Endothelial cell (in vitro differentiated cells): ENCODE measurements around the gene NF1. TPM values are rescaled to one million over a fixed set of nuclear protein-coding genes. Genes with fewer than 3 reads are reported as not detected.
"Not testable (repeated sequence)": the region's sequence is repeated elsewhere in the genome, so short reads cannot be mapped to it uniquely, and the experiment has no call there.

Source experiments
- DNase-seq: peaks from one replicate; pipeline ENCODE4 v3.0.0; 2021; ENCODE audit warnings: low spot score
- H3K27ac Mint-ChIP-seq: one replicate; pipeline ENCODE4 v1.8.0; 2021; ENCODE audit warnings: mixed read lengths, inconsistent platforms; ENCODE audit not compliant: unreplicated experiment
- H3K27me3 Mint-ChIP-seq: one replicate; pipeline ENCODE4 v1.8.0; 2021; ENCODE audit warnings: mild to moderate bottlenecking, moderate library complexity, mixed read lengths, inconsistent platforms; ENCODE audit not compliant: unreplicated experiment
- H3K36me3 Mint-ChIP-seq: one replicate; pipeline ENCODE4 v1.8.0; 2021; ENCODE audit warnings: mild to moderate bottlenecking, low read depth, mixed read lengths, inconsistent platforms; ENCODE audit not compliant: unreplicated experiment
- H3K4me1 Mint-ChIP-seq: one replicate; pipeline ENCODE4 v1.8.0; 2021; ENCODE audit warnings: mild to moderate bottlenecking, mixed read lengths, inconsistent platforms; ENCODE audit not compliant: unreplicated experiment
- H3K4me3 Mint-ChIP-seq: one replicate; pipeline ENCODE4 v1.8.0; 2021; ENCODE audit warnings: mild to moderate bottlenecking, mixed read lengths, inconsistent platforms; ENCODE audit not compliant: unreplicated experiment
- H3K9me3 Mint-ChIP-seq: one replicate; pipeline ENCODE4 v1.8.0; 2021; ENCODE audit warnings: mixed read lengths, inconsistent platforms; ENCODE audit not compliant: unreplicated experiment
- CTCF ChIP-seq: fragments of 200-600 bp; sonication (generic); IDR thresholded peaks from one replicate; pipeline ENCODE4 v1.5.0; 2021; ENCODE audit warnings: antibody characterized with exemption; ENCODE audit not compliant: unreplicated experiment
- total RNA-seq: library from RNA; stranded (reverse); fragmentation: NEBNext Ultra II Directional; extraction: Animal tissue kit (Norgen Biotek cat#: 25700); gene quantifications from one replicate; pipeline ENCODE4 v1.2.1, GENCODE V29; 2021; ENCODE audit not compliant: unreplicated experiment

The NF1 gene
- total RNA-seq, 1 donor from 2014 or later: 52.7 TPM

- Mint-ChIP-seq H3K27ac (no peak overlapping the region), H3K36me3 (peaks cover 10% of the 10 kb centered on the region), H3K27me3 (no peaks in the 10 kb centered on the region), H3K4me1 (no peaks in the 10 kb centered on the region), H3K4me3 (no peak overlapping the region), H3K9me3 (no peaks in the 10 kb centered on the region)
- no peak for TF ChIP-seq CTCF
- DNase-seq: no peak
Measured at GRCh38 chr17:31374503-31374902, 279.7 kb downstream of the NF1 start.

DNA sequence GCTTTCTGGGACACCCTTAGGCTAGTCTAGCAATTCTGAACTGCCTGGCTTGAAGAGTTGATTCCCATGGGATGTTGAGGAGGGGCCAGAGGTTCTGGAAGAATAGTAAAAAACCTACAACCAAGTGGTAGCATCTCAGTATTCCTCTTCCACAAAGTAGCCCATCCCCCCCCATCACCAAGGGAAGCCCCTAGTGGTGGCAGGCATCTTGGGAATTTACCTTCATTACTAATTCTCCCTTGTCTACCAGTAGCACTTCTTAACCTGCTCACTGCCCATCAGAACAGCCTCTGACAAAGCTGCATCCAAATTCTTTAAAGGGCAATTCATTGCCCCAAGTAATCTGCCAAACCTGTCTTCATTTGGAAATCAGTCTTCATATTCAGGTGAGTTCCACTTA lies 283.9 kb downstream of the NF1 start:
- H3K36me3 Mint-ChIP-seq: peaks cover 14% of the 10 kb centered on the region
- DNase-seq: no peak
- no peaks in the 10 kb centered on the region for H3K9me3 Mint-ChIP-seq
- H3K27me3 Mint-ChIP-seq: no peaks in the 10 kb centered on the region
- H3K27ac Mint-ChIP-seq: no peak overlapping the region
- H3K4me3 Mint-ChIP-seq: no peak overlapping the region
- TF ChIP-seq CTCF: no peak
- H3K4me1 Mint-ChIP-seq: no peaks in the 10 kb centered on the region

DNA sequence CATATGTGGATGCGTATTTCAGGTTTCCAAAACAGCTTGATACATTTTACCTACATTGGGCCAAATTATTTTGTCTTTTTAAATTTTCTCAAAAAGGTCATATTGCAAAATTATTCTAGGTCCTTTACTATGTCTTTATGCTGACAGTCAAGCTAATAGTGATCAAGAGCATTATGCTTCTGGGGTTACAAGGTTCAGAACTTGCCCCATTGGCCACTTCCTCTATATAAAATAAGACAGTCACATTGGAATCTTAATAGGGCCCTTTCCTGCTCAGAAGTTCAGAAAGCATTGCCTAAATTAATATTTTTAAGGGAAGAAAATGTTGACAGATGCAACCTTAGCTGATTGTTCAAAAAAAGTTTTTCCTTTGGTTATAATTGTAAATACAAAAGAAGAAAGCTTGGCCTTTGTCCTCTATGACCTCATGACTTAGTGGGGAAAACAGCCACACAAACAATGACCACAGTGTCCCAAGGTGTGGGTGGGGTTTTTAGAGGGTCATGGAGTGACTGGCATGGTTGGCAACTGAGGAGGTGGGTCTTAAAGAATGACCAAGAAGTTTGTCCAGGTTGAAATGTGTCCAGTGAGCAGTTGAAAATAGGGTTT lies 284.9 kb downstream of the NF1 start:
- Mint-ChIP-seq H3K27ac (no peak overlapping the region), H3K27me3 (no peaks in the 10 kb centered on the region), H3K36me3 (peaks cover 7% of the 10 kb centered on the region), H3K4me1 (no peaks in the 10 kb centered on the region), H3K4me3 (no peak overlapping the region), H3K9me3 (no peaks in the 10 kb centered on the region)
- no peak for TF ChIP-seq CTCF
- DNase-seq: no peak

GRCh38 chr17:31381165-31381668 lies 286.4 kb downstream of the NF1 start:
- no peak for DNase-seq
- no peak for TF ChIP-seq CTCF
- H3K36me3 Mint-ChIP-seq: peaks cover 7% of the 10 kb centered on the region
- peaks cover 2% of the 10 kb centered on the region for H3K27me3 Mint-ChIP-seq
- H3K4me1 Mint-ChIP-seq: peaks cover 3% of the 10 kb centered on the region
- H3K9me3 Mint-ChIP-seq: no peaks in the 10 kb centered on the region
- no peak overlapping the region for H3K27ac Mint-ChIP-seq
- H3K4me3 Mint-ChIP-seq: no peak overlapping the region

GRCh38 chr17:31382668-31383275 lies 288.0 kb downstream of the NF1 start:
- H3K27me3 Mint-ChIP-seq, H3K4me3 Mint-ChIP-seq, H3K27ac Mint-ChIP-seq, H3K4me1 Mint-ChIP-seq, H3K36me3 Mint-ChIP-seq, H3K9me3 Mint-ChIP-seq, DNase-seq: not testable (repeated sequence)

DNA sequence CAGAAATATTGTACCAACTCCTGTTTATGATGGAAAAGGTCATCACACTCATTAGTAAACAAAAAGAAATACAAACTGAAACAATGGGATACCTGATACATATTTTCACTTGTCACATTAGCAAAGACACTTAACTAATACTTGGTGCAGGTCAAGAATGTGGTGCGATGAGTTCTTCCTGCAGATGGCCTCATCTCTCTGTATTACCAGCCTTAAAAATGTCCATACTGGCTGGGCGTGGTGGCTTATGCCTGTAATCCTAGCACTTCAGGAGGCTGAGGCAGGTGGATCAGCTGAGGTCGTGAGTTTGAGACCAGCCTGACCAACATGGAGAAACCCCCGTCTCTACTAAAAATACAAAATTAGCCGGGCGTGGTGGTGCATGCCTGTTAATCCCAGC lies 288.7 kb downstream of the NF1 start:
- not testable (repeated sequence) for DNase-seq

More for the DNA sequence above, 288.7 kb downstream of the NF1 start:
- not testable (repeated sequence) for H3K36me3 Mint-ChIP-seq, H3K27ac Mint-ChIP-seq, H3K9me3 Mint-ChIP-seq, H3K4me3 Mint-ChIP-seq, H3K27me3 Mint-ChIP-seq
- peaks cover 14% of the 10 kb centered on the region for H3K4me1 Mint-ChIP-seq
